HS-5 (cell line): ENCODE data around the gene PACRGL.

ENCODE experiments used
- DNase-seq: peaks from one replicate; pipeline ENCODE4 v3.0.0-alpha.2; 2012; ENCODE audit warnings: low read depth

The PACRGL gene

GRCh38 chr4:20700007-20700761 is at the start of gene PACRGL:
TSS of gene PACRGL (plus strand) at chr4:20700458. CDS start at chr4:20704482, 4,024 bp downstream.
- DNase-seq, result peak; percentile 75

DNA sequence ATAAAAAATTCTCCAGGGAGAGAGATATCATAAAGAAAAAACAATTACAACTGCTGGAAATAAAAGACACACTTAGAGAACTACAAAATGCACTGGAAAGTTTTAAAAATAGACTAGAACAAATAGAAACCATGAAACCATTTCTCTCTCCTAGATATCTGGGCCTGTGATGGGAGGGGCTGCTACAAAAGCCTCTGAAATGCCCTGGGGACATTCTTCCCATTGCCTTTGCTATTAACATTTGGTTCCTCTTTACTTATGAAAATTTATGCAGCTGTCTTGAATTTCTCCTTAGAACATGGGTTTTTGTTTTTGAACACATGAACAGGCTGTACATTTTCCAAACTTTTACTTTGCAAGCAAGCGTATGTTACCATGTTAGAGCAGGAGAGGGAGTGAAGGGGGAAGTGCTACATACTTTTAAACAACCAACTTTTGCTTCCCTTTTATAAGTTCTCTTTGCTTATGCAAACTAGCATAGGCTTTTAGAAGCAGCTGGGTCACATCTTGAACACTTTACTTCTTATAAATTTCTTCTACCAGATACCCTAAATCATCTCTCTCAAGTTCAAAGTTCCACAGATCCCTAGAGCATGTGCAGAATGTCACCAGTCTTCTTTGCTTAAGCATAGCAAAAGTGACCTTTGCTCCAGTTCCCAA is 47.9 kb upstream of the PACRGL start:
- no peak for DNase-seq

DNA sequence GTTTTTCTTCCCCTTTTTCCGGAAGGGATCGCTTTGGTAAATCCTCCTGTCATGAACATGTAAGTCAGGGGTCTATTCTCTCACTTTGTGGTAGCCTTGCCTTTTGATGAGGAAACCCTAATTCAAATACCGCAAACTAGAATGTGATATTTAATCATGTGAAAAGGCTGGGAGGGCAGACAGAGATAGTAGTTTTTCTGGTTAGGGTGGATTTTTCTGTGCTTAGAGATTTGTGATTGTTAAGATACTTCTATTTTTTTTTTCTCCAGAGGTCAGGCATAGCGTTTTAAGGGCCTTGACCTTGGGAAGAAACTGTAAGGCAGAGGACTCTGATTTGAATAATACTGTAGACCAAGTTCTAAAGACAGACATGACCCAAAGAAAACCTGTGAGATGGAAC is 41.8 kb upstream of the PACRGL start:
- no peak for DNase-seq

GRCh38 chr4:20662851-20663250 is 37.4 kb upstream of the PACRGL start:
- DNase-seq, result peak; percentile 23

GRCh38 chr4:20666012-20666860 is 34.0 kb upstream of the PACRGL start:
- no peak for DNase-seq

DNA sequence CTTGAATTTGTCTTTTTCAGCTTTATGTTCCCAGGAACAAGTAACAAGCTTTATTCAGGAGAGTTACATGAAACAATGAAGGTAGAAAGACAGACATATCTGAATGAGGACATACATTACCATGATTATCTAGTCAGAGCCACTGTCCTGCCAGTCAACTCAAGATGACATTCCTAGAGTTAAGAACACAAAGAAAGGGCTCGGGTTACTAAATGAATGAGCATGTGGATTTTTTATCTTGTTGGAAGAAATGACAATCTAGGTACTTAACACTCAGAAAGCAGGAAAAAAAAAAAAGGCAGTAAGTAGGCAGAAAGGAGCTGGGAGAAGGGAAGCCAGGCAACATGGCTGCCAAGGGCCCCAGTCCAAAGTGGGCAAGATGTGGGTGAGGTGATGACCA is 28.0 kb upstream of the PACRGL start:
- DNase-seq, result no peak

GRCh38 chr4:20675786-20676185 is 24.5 kb upstream of the PACRGL start:
- no peak for DNase-seq

GRCh38 chr4:20676501-20677197 is 23.6 kb upstream of the PACRGL start:
- DNase-seq, result no peak

DNA sequence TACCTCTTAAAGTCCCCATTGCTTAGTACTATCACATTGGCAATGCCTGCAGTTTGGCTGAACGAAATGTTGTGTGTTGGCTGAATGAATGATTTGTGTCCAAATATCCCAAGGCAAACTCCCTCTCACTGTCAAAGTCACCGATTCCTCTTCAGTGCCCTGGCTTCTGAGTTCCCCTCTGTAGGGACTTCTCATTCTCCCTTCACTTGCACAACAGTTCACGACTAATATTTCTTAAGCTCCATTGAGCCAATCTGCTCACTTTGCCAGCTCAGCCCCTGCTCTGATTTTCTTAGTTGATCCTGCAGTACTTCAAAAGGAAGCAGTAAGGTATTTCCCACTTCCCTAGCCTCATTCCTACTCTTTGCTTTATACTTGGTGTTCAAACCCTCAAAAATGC is 21.9 kb upstream of the PACRGL start:
- DNase-seq, result no peak

- no peak for DNase-seq
Measured at GRCh38 chr4:20679951-20680350, 20.3 kb upstream of the PACRGL start.

DNA sequence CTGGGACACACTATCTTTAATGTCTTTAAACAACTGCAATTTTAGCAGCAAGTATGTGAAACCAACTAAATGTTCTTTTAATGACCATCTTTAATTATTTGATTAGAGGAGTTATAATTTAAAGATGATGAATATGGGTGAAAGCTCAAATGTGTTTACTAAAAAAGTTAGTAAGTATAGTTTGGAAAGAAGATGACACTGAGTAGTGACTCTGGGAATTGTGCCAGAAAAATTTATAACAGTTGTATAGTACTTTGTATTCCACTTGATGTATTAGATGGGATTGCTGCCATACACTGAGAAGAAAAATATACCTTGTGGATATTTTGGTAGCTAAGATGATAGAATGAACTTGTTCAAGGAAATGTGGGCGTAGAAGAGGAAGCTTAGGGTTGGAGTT is 19.5 kb upstream of the PACRGL start:
- DNase-seq, result no peak

DNA sequence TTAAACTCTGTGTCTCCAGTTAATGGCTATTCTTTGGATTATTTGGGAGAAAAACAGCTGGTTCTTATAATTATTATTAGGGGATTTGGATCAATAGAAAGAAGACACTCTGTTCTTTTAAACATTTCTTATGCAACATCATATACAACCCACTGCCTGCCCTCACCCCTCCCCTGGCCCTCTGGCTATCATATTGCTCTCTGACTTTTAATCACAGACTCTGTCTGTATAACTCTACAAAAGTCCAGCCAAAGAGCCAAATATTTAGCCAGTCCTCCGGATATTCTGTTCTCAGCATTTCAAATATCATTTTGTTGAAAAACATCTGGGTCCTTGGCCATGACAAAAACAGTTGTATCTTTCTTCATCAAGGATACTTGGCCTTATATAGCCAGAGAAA is 19.0 kb upstream of the PACRGL start:
- no peak for DNase-seq

DNA sequence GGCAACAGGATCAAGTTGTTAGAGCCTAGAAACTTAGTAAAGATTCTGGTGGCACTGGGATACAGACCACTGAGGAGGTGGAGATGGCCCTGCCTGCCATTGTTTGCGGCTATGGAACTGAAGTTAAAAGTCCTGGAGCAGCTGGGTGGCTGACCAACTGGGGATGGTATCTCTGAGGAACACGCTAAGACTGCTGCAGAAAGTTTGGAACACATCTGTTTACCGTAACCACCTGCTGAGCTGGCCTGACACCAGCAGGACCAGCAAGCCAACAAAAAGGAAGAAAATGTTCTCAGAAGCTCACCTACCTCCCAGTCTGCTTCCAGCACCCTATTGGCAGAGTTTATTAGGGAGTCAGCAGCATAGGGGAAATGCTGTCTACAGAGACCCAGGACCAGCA is 17.4 kb upstream of the PACRGL start:
- no peak for DNase-seq

DNA sequence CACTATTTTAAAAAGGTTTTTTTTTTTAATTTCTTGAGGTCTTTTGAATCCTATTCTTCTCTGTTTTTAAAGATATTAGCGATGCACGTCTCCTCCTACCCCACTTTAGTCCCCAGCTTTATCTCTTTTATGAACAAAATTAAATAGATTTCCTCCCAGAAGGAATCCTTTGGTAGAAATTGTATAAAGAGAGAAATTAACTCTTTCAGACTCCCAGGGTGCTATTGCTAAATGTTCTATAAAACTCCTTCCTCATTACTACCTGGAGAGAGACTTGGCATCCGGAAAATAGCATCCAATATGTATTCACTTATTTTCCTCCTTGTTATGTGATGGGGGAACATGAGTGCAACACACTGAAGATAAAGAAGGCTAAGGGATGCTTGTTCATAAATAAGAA is 16.5 kb upstream of the PACRGL start:
- no peak for DNase-seq

DNA sequence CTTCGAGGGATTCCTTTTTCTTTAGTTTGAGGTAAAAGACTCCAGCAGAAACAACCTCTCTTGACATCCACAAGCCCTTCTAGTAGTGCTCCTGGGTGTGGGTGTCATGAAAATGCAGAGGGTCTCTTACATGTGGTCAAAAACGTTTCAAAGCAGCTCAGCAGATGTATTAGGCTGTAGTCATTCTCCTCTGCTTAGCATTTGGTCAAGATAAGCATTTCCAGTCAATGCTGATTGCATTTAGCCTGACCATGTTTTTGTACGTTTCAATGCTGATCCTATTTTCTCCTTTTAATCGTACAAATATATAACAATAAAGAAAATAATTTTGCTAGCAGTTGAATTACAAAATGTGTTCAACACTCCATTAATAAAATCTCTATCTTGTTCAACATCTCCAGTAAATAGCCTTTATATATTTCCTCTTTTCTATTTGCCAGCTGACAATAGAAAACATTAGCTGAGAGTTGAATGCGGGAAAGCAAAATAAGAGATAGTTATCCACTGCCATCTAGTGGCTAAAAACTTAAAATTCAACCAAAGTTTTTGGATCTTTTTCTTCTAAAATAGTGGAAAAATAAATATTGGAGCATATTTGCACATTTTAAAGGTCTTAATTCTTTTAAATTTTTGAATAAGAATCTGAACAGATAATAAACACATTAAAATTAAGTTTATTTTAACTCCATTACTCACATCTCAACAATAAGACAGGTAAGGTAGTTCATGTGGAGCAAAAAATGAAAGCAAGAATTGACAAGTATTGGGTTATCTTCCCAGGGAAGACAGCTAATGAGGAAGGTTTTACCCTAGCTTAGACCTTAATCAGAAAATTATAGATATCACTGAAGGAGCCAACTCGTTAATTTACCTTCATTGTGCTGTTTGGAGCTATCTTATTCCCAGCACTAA is 15.2 kb upstream of the PACRGL start:
- no peak for DNase-seq

GRCh38 chr4:20687864-20688263 is 12.4 kb upstream of the PACRGL start:
- peak; percentile 48 for DNase-seq

DNA sequence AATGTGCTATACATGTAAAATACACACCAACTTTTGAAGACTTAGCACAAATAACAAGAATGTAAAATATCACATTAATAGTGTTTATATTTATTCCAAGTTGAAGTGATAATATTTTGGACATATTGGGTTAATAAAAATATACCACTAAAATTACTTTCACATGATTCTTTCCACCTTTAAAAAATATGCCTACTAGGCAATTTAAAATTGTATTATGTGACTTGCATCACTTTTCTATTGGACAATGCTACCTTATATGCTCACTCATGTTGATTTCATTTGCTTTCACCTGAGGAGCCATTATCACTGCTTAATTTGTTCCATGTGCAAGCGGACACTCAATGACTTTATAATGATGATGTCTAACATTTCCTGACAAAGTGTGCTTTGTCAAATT is 3.4 kb upstream of the PACRGL start:
- DNase-seq, result no peak

- no peak for DNase-seq
Measured at GRCh38 chr4:20698382-20698781, 1.9 kb upstream of the PACRGL start.

- DNase-seq, result no peak
Measured at GRCh38 chr4:20698820-20699219, 1.4 kb upstream of the PACRGL start.

- no peak for DNase-seq
Measured at GRCh38 chr4:20711335-20711734, 11.1 kb downstream of the PACRGL start.

DNA sequence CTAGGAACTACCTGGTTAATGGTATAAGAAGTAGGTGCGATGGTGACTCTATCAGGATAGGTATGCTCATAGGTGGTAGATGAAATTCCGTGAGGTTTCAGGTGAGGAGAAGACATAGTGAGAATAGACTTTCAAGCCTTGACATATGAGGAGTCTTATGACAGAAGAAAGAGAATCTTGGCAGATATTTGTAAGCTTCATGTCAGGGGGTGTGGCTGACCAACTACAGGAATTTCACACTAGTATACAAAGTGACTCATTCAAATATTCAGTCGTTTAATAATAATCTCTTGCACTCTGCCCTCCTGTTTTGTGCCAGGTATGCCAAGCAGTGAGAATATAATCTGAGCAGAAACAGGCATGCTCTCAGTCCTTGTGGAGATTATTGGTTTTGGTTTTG is 22.8 kb downstream of the PACRGL start:
- DNase-seq, result peak; percentile 11
